ENCODE measurements around the gene CYP26B1. TPM values are rescaled to one million over a fixed set of nuclear protein-coding genes. Genes with fewer than 3 reads are reported as not detected.

CYP26B1 gene
- total RNA-seq, 1 experiment from 2014 or later, result 2.7 TPM

DNA sequence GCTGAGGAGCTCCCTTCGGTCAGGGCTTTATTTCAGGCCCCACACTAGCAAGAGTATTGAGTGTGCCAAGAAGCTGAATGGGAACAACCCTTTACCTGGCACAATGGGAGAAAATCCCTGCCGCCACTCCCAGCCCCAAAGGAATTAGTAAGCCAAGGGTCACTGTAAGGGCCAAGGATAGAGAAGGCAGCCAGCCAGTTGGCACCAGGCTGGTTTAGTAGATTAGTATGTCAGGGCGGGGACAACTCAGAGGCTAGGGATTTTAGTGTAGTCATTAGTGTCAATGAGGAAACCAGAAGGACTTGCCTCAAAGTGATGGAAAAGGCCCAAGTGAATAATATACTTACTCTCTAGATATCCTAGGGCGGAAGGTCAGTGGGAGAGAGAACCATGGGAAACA is 34.9 kb upstream of the CYP26B1 start:
- intact Hi-C loops (cut with micrococcal nuclease; ENCODE audit: unreplicated experiment), result no loop called here
- Histone ChIP-seq H3K36me3 (ENCODE audit: insufficient read depth, low read length, poor library complexity, severe bottlenecking) (peaks cover 19% of the 10 kb centered on the region), H3K27me3 (replicated peaks; ENCODE audit: insufficient read depth, low read depth, low read length, poor library complexity) (no peaks in the 10 kb centered on the region), H3K4me1 (ENCODE audit: insufficient read depth, low read length, poor library complexity, severe bottlenecking) (no peaks in the 10 kb centered on the region), H3K9me3 (ENCODE audit: low read depth, low read length, poor library complexity, severe bottlenecking) (no peaks in the 10 kb centered on the region), H3K4me3 (ENCODE audit: low read depth, low read length, poor library complexity, severe bottlenecking) (no peak overlapping the region), H3K27ac (ENCODE audit: low read depth, low read length, poor library complexity, severe bottlenecking) (no peak overlapping the region)
- POLR2A ChIA-PET (ENCODE audit: low non-redundant PET), result no interaction called here
- DNase-seq (ENCODE audit: low spot score), result no peak
- CTCF ChIA-PET, result no interaction called here
- TF ChIP-seq EZH2 (IDR thresholded peaks at IDR 0.05; ENCODE audit: borderline replicate concordance, low read depth, low read length, poor library complexity, severe bottlenecking), result no peak
- TF ChIP-seq, protein P1, sequence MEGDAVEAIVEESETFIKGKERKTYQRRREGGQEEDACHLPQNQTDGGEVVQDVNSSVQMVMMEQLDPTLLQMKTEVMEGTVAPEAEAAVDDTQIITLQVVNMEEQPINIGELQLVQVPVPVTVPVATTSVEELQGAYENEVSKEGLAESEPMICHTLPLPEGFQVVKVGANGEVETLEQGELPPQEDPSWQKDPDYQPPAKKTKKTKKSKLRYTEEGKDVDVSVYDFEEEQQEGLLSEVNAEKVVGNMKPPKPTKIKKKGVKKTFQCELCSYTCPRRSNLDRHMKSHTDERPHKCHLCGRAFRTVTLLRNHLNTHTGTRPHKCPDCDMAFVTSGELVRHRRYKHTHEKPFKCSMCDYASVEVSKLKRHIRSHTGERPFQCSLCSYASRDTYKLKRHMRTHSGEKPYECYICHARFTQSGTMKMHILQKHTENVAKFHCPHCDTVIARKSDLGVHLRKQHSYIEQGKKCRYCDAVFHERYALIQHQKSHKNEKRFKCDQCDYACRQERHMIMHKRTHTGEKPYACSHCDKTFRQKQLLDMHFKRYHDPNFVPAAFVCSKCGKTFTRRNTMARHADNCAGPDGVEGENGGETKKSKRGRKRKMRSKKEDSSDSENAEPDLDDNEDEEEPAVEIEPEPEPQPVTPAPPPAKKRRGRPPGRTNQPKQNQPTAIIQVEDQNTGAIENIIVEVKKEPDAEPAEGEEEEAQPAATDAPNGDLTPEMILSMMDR (conservative IDR thresholded peaks at IDR 0.05; ENCODE audit: low read depth, low read length), result no peak
- no TSS peak for BruUV-seq (replicated peaks)

DNA sequence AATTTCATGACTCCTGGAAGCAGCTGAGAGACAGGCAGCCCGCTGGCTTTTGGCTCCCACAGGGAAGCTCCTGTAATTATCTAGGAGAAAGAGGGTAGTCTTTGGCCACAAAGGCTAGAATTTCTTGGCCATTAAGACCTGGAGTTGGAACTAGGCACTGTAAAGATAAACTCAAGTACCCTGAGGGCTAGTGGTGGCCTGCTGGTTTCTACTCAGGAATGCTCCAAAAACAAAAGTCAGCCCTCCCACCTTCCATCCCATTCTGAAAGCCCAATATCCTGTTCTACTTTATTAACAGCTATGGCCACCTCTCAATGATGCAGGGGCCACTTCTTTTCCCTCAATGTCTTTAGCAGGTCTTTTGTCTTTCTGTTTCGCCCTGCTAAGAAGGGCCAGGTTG is 34.0 kb upstream of the CYP26B1 start:
- no peak overlapping the region for H3K4me3 ChIP-seq (ENCODE audit: low read depth, low read length, poor library complexity, severe bottlenecking)
- POLR2A ChIA-PET (ENCODE audit: low non-redundant PET), result no interaction called here
- no peak for DNase-seq (ENCODE audit: low spot score)
- BruUV-seq (replicated peaks), result no TSS peak
- no peaks in the 10 kb centered on the region for H3K27me3 ChIP-seq (replicated peaks; ENCODE audit: insufficient read depth, low read depth, low read length, poor library complexity)
- CTCF ChIA-PET, result interaction anchor here (0.5 kb wide), 1 partner anchor 32 kb away, joined by 3 read pairs; no protein-coding TSS in a partner anchor
- no peaks in the 10 kb centered on the region for H3K4me1 ChIP-seq (ENCODE audit: insufficient read depth, low read length, poor library complexity, severe bottlenecking)
- no peak overlapping the region for H3K27ac ChIP-seq (ENCODE audit: low read depth, low read length, poor library complexity, severe bottlenecking)
- H3K9me3 ChIP-seq (ENCODE audit: low read depth, low read length, poor library complexity, severe bottlenecking), result no peaks in the 10 kb centered on the region
- TF ChIP-seq, protein P1 (conservative IDR thresholded peaks at IDR 0.05; ENCODE audit: low read depth, low read length), result no peak
- TF ChIP-seq EZH2 (IDR thresholded peaks at IDR 0.05; ENCODE audit: borderline replicate concordance, low read depth, low read length, poor library complexity, severe bottlenecking), result no peak
- peaks cover 25% of the 10 kb centered on the region for H3K36me3 ChIP-seq (ENCODE audit: insufficient read depth, low read length, poor library complexity, severe bottlenecking)
- intact Hi-C loops (cut with micrococcal nuclease; ENCODE audit: unreplicated experiment), result no loop called here

- no TSS peak for BruUV-seq (replicated peaks)
- Histone ChIP-seq H3K4me1 (ENCODE audit: insufficient read depth, low read length, poor library complexity, severe bottlenecking) (no peaks in the 10 kb centered on the region), H3K27ac (ENCODE audit: low read depth, low read length, poor library complexity, severe bottlenecking) (no peak overlapping the region), H3K4me3 (ENCODE audit: low read depth, low read length, poor library complexity, severe bottlenecking) (no peak overlapping the region), H3K9me3 (ENCODE audit: low read depth, low read length, poor library complexity, severe bottlenecking) (no peaks in the 10 kb centered on the region), H3K27me3 (replicated peaks; ENCODE audit: insufficient read depth, low read depth, low read length, poor library complexity) (no peaks in the 10 kb centered on the region), H3K36me3 (ENCODE audit: insufficient read depth, low read length, poor library complexity, severe bottlenecking) (peaks cover 34% of the 10 kb centered on the region)
- POLR2A ChIA-PET (ENCODE audit: low non-redundant PET), result no interaction called here
- DNase-seq (ENCODE audit: low spot score), result no peak
- CTCF ChIA-PET, result no interaction called here
- no peak for TF ChIP-seq EZH2 (IDR thresholded peaks at IDR 0.05; ENCODE audit: borderline replicate concordance, low read depth, low read length, poor library complexity, severe bottlenecking)
- TF ChIP-seq, protein P1 (conservative IDR thresholded peaks at IDR 0.05; ENCODE audit: low read depth, low read length), result no peak
- intact Hi-C loops (cut with micrococcal nuclease; ENCODE audit: unreplicated experiment), result no loop called here
Measured at GRCh38 chr2:72180351-72180750, 32.7 kb upstream of the CYP26B1 start.
